Transverse colon (tissue), 4 donors: ENCODE results near the gene MRPL2. TPM values are rescaled to one million over a fixed set of nuclear protein-coding genes. Genes with fewer than 3 reads are reported as not detected.

ENCODE experiments used
- DNase-seq: peaks from one replicate; pipeline ENCODE4 v3.0.0-alpha.2; 2019
- H3K27ac ChIP-seq, 4 donors: fragments of 200-600 bp; sonication (generic); 2 replicates each; pipeline ENCODE4 v1.5.1; 2016 to 2018; ENCODE audit warnings: inconsistent platforms in 4 of 4
- H3K27me3 ChIP-seq: fragments of 200-600 bp; sonication (generic); 2 replicates; pipeline ENCODE4 v1.5.1; 2017; ENCODE audit warnings: inconsistent platforms
- H3K36me3 ChIP-seq, 4 donors: fragments of 200-600 bp; sonication (generic); 2 replicates each; pipeline ENCODE4 v1.5.1; 2017 to 2019; ENCODE audit warnings: inconsistent platforms in 4 of 4
- H3K4me1 ChIP-seq, 4 donors: fragments of 200-600 bp; sonication (generic); 2 replicates each; pipeline ENCODE4 v1.5.1; 2017 to 2020; ENCODE audit warnings: inconsistent platforms in 4 of 4
- H3K4me3 ChIP-seq, 4 donors: fragments of 200-600 bp; sonication (generic); 1 replicate in 1 of 4; 2 replicates in 3 of 4; pipeline versions ENCODE4 v1.5.1 to v1.6.1; 2017 to 2019; ENCODE audit warnings: inconsistent platforms in 4 of 4
- H3K9me3 ChIP-seq, 2 donors: fragments of 200-600 bp; sonication (generic); 2 replicates each; pipeline ENCODE4 v1.5.1; 2017 to 2019; ENCODE audit warnings: inconsistent platforms in 2 of 2
- CTCF ChIP-seq, 5 experiments: fragments of 200-600 bp in 3 of 5; fragments of 450-650 bp in 2 of 5; sonication (generic) in 3 of 5; IDR thresholded peaks; 1 replicate in 2 of 5; 2 replicates in 3 of 5; pipeline ENCODE4 v1.5.1; 2016 to 2017; ENCODE audit warnings: antibody characterized with exemption in 5 of 5, inconsistent platforms in 3 of 5, mild to moderate bottlenecking in 2 of 5, moderate library complexity in 1 of 5
- EP300 ChIP-seq: sonication (generic); formaldehyde crosslinking; IDR thresholded peaks from one replicate; pipeline ENCODE4 v1.6.1; 2017; ENCODE audit warnings: antibody characterized with exemption, low read depth
- POLR2A ChIP-seq: fragments of 450-650 bp; IDR thresholded peaks from one replicate; pipeline ENCODE4 v1.6.1; 2016; ENCODE audit warnings: antibody characterized with exemption, mild to moderate bottlenecking, moderate library complexity
- POLR2AphosphoS5 ChIP-seq, 3 donors: sonication (generic); formaldehyde crosslinking; IDR thresholded peaks; one replicate each; pipeline ENCODE4 v1.6.1; 2016; ENCODE audit warnings: antibody characterized with exemption in 3 of 3
- WGBS, 2 donors: methylation state at CpG; one replicate each; pipeline ENCODE4 v1.1.5; 2018; ENCODE audit warnings: low coverage in 1 of 2; 5-methylcytosine and 5-hydroxymethylcytosine counted together
- in situ Hi-C, 4 donors: fragments of 200-750 bp; cut with MboI; loops; one replicate each; pipeline versions ENCODE4 v1.15.0 to v1.15.1; 2017; ENCODE audit warnings: low sequenced_read_pairs in 3 of 4, low pct_ligation_motif_present in 1 of 4, low pct_unique_long_range_greater_than_20kb in 1 of 4
- intact Hi-C: fragments of 100-400 bp; cut with DNase I; formaldehyde crosslinking; loops from one replicate; pipeline ENCODE4 v1.15.1; 2023; ENCODE audit warnings: low total_unique reads
- total RNA-seq, 4 donors: library from RNA; depleted of rRNA; stranded (reverse); fragments of >200 nt; gene quantifications; one replicate each; pipeline ENCODE4 v1.1.0, GENCODE V29; 2016

The MRPL2 gene
- total RNA-seq, 4 donors from 2014 or later = 5.8 to 54.2 (median 34.3) TPM

- H3K36me3 ChIP-seq = peaks cover 0 to 30% (median 14%) of the 10 kb centered on the region in 4 donors
Measured at GRCh38 chr6:43032326-43032725, 26.9 kb downstream of the MRPL2 start.

GRCh38 chr6:43029120-43029519 is 30.1 kb downstream of the MRPL2 start:
- no peaks in the 10 kb centered on the region for H3K9me3 ChIP-seq
- DNase-seq = no peak
- no peak overlapping the region for H3K27ac ChIP-seq
- 91 to 100% methylated on average over 6 to 9 of the region's 9 CpGs for WGBS, 2 donors
- peaks cover 0 to 2% (median under 1%) of the 10 kb centered on the region in 4 donors for H3K4me1 ChIP-seq
- in situ Hi-C loops (no loop called here), intact Hi-C loops (no loop called here)
- H3K36me3 ChIP-seq = peaks cover 0 to 55% (median 26%) of the 10 kb centered on the region in 4 donors
- H3K27me3 ChIP-seq = no peaks in the 10 kb centered on the region
- H3K4me3 ChIP-seq = no peak overlapping the region
- TF ChIP-seq POLR2A = no peak

More at GRCh38 chr6:43032326-43032725, 26.9 kb downstream of the MRPL2 start:
- intact Hi-C loops = no loop called here
- DNase-seq = no peak
- Histone ChIP-seq H3K27ac (no peak overlapping the region), H3K9me3 (no peaks in the 10 kb centered on the region), H3K4me3 (no peak overlapping the region), H3K4me1 (no peaks in the 10 kb centered on the region), H3K27me3 (no peaks in the 10 kb centered on the region)
- in situ Hi-C loops = no loop called here
- WGBS, 2 donors = 87 to 94% methylated on average over 3 to 4 of the region's 4 CpGs
- TF ChIP-seq POLR2A (no peak), CTCF (IDR thresholded peaks at IDR 0.05) (no peak), POLR2AphosphoS5 (IDR thresholded peaks at IDR 0.05) (no peak), EP300 (no peak)

- 73 to 94% methylated on average over 2 to 5 of the region's 5 CpGs for WGBS, 2 donors
- H3K4me1 ChIP-seq = peaks cover 10 to 15% (median 13%) of the 10 kb centered on the region in 4 donors
- no peaks in the 10 kb centered on the region for H3K9me3 ChIP-seq
- H3K36me3 ChIP-seq = peaks cover 0 to 55% (median 26%) of the 10 kb centered on the region in 4 donors
- TF ChIP-seq CTCF (IDR thresholded peaks at IDR 0.05) (no peak), POLR2AphosphoS5 (IDR thresholded peaks at IDR 0.05) (no peak), POLR2A (no peak), EP300 (no peak)
- H3K27ac ChIP-seq = no peak overlapping the region
- in situ Hi-C loops (no loop called here), intact Hi-C loops (no loop called here)
- H3K4me3 ChIP-seq = no peak overlapping the region
- no peak for DNase-seq
- no peaks in the 10 kb centered on the region for H3K27me3 ChIP-seq
Measured at GRCh38 chr6:43026365-43026764, 32.9 kb downstream of the MRPL2 start.

GRCh38 chr6:43024436-43024835 is 34.8 kb downstream of the MRPL2 start:
- in situ Hi-C loops = no loop called here
- WGBS, 2 donors = 80 to 81% methylated on average over 2 of the region's 2 CpGs
- peaks cover 0 to 47% (median 21%) of the 10 kb centered on the region in 4 donors for H3K36me3 ChIP-seq

More at GRCh38 chr6:43024436-43024835, 34.8 kb downstream of the MRPL2 start:
- no peaks in the 10 kb centered on the region for H3K9me3 ChIP-seq
- no peak overlapping the region for H3K4me3 ChIP-seq
- intact Hi-C loops = no loop called here
- H3K4me1 ChIP-seq = peaks cover 13 to 23% (median 21%) of the 10 kb centered on the region in 4 donors
- TF ChIP-seq POLR2AphosphoS5 (IDR thresholded peaks at IDR 0.05) = no peak
- TF ChIP-seq POLR2A = no peak
- TF ChIP-seq CTCF (IDR thresholded peaks at IDR 0.05) = no peak
- no peak for TF ChIP-seq EP300
- H3K27me3 ChIP-seq = no peaks in the 10 kb centered on the region
- DNase-seq = no peak
- H3K27ac ChIP-seq = no peak overlapping the region
